Ovary (tissue), 9 donors: ENCODE data around the gene ELOVL1. TPM values are rescaled to one million over a fixed set of nuclear protein-coding genes. Genes with fewer than 3 reads are reported as not detected.

Experiments used
- DNase-seq, 5 donors: peaks; one replicate each; pipeline ENCODE4 v3.0.0-alpha.2; 2019 to 2020
- H3K27ac ChIP-seq, 2 donors: fragments of 200-600 bp; one replicate each; pipeline versions ENCODE4 v1.5.1 to v1.8.0; 2019 to 2022
- H3K27me3 ChIP-seq: fragments of 200-600 bp; one replicate; pipeline ENCODE4 v1.8.0; 2022
- H3K36me3 ChIP-seq: fragments of 200-600 bp; sonication (generic); one replicate; pipeline ENCODE4 v1.5.1; 2019
- H3K4me1 ChIP-seq: one replicate; pipeline ENCODE4 v1.8.1; 2013; ENCODE audit warnings: mild to moderate bottlenecking, moderate library complexity; ENCODE audit not compliant: insufficient read depth
- H3K4me3 ChIP-seq: fragments of 200-600 bp; sonication (generic); one replicate; pipeline ENCODE4 v1.5.1; 2017
- H3K9me3 ChIP-seq, 2 donors: fragments of 200-600 bp in 1 of 2; sonication (generic) in 1 of 2; one replicate each; pipeline versions ENCODE4 v1.5.1 to v1.8.1; 2013 to 2019; ENCODE audit warnings: mild to moderate bottlenecking in 1 of 2, moderate library complexity in 1 of 2
- EP300 ChIP-seq: sonication (generic); formaldehyde crosslinking; IDR thresholded peaks from one replicate; pipeline ENCODE4 v1.6.1; 2017; ENCODE audit warnings: antibody characterized with exemption
- POLR2A ChIP-seq: fragments of 450-650 bp; IDR thresholded peaks from one replicate; pipeline ENCODE4 v1.6.1; 2017; ENCODE audit warnings: antibody characterized with exemption, mild to moderate bottlenecking, moderate library complexity
- WGBS, 3 donors: extraction: QIAGEN DNeasy Blood & Tissue Kit in 1 of 3; methylation state at CpG; one replicate each; pipeline versions ENCODE4 v1.1.5 to v1.1.7; 2013 to 2017; 5-methylcytosine and 5-hydroxymethylcytosine counted together
- intact Hi-C, 4 donors: fragments of 100-400 bp; cut with DNase I; formaldehyde crosslinking; loops; one replicate each; pipeline versions ENCODE4 v1.11.0 to v1.15.1; 2022 to 2023
- polyA plus RNA-seq, 2 donors: library from polyadenylated mRNA; stranded (reverse); fragments of 200-250 nt in 1 of 2; fragments of 350-450 nt in 1 of 2; fragmentation: Illumina TruSeq in 1 of 2; extraction: RNeasy Lipid Tissue Mini Kit (QIAGEN cat#74804) in 1 of 2; gene quantifications; one replicate each; pipeline ENCODE4 v1.2.3, GENCODE V29; 2013 to 2014
- total RNA-seq, 7 donors: library from RNA; depleted of rRNA in 2 of 7; stranded (reverse); fragments of >200 nt in 2 of 7; fragmentation: NEBNext Ultra II Directional in 3 of 7; extraction: Animal tissue kit (Norgen Biotek cat#: 25700) in 3 of 7; gene quantifications; one replicate each; pipeline versions ENCODE4 v1.1.0 to v1.2.4, GENCODE V29; 2016 to 2023
- TF ChIP-seq, protein P1 (sequence below), 3 donors: fragments of 450-650 bp in 2 of 3; fragments of 200-600 bp in 1 of 3; IDR thresholded peaks; one replicate each; pipeline versions ENCODE4 v1.5.1 to v1.8.0; 2016 to 2022; ENCODE audit warnings: antibody characterized with exemption in 3 of 3, mild to moderate bottlenecking in 1 of 3
- donor health status: DM: no; HTN: no; CAD: no; lungs with moderate emphysema.
- donor health status: DM: no; HTN: no; CAD: no.
- donor health status: Bipolar disorder and iron deficiency.
- donor health status: DM: yes; HTN: yes; CAD: no.
- donor health status: DM: no; HTN: no; CAD: no.
- donor health status: DM: yes; HTN: yes; CAD: no.

Gene ELOVL1
- total and polyA plus RNA-seq, 9 donors = 10.0 to 130 (median 35.4) TPM

- intact Hi-C loops = no loop called here
- no peaks in the 10 kb centered on the region for H3K27me3 ChIP-seq
- H3K9me3 ChIP-seq = no peaks in the 10 kb centered on the region
- H3K36me3 ChIP-seq = no peaks in the 10 kb centered on the region
- no peaks in the 10 kb centered on the region for H3K4me1 ChIP-seq
- no peak for DNase-seq
- TF ChIP-seq, protein P1, sequence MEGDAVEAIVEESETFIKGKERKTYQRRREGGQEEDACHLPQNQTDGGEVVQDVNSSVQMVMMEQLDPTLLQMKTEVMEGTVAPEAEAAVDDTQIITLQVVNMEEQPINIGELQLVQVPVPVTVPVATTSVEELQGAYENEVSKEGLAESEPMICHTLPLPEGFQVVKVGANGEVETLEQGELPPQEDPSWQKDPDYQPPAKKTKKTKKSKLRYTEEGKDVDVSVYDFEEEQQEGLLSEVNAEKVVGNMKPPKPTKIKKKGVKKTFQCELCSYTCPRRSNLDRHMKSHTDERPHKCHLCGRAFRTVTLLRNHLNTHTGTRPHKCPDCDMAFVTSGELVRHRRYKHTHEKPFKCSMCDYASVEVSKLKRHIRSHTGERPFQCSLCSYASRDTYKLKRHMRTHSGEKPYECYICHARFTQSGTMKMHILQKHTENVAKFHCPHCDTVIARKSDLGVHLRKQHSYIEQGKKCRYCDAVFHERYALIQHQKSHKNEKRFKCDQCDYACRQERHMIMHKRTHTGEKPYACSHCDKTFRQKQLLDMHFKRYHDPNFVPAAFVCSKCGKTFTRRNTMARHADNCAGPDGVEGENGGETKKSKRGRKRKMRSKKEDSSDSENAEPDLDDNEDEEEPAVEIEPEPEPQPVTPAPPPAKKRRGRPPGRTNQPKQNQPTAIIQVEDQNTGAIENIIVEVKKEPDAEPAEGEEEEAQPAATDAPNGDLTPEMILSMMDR (IDR thresholded peaks at IDR 0.05) = no peak
- no peak for TF ChIP-seq POLR2A
- TF ChIP-seq EP300 = no peak
- no peak overlapping the region for H3K27ac ChIP-seq
- 91 to 100% (median 96%) methylated on average over 1 of the region's 1 CpG for WGBS, 3 donors
- H3K4me3 ChIP-seq = no peak overlapping the region
Measured at GRCh38 chr1:43324810-43325209, 43.0 kb downstream of the ELOVL1 start.

- no peak for DNase-seq
- 83 to 92% (median 88%) methylated on average over 5 of the region's 5 CpGs for WGBS, 3 donors
- Histone ChIP-seq H3K27me3 (no peaks in the 10 kb centered on the region), H3K27ac (no peak overlapping the region), H3K4me1 (no peaks in the 10 kb centered on the region), H3K36me3 (no peaks in the 10 kb centered on the region), H3K9me3 (no peaks in the 10 kb centered on the region), H3K4me3 (no peak overlapping the region)
- intact Hi-C loops = no loop called here
- no peak for TF ChIP-seq POLR2A
- TF ChIP-seq EP300 = no peak
- TF ChIP-seq, protein P1 (IDR thresholded peaks at IDR 0.05) = no peak
Measured at GRCh38 chr1:43322506-43322905, 45.3 kb downstream of the ELOVL1 start.

- intact Hi-C loops = no loop called here
- Histone ChIP-seq H3K9me3 (no peaks in the 10 kb centered on the region), H3K27me3 (no peaks in the 10 kb centered on the region), H3K36me3 (no peaks in the 10 kb centered on the region), H3K27ac (no peak overlapping the region), H3K4me3 (no peak overlapping the region), H3K4me1 (no peaks in the 10 kb centered on the region)
- no peak for DNase-seq
- 91 to 97% (median 93%) methylated on average over 15 to 16 of the region's 16 CpGs for WGBS, 3 donors
- TF ChIP-seq POLR2A = no peak
Measured at GRCh38 chr1:43321331-43321891, 46.4 kb downstream of the ELOVL1 start.

DNA sequence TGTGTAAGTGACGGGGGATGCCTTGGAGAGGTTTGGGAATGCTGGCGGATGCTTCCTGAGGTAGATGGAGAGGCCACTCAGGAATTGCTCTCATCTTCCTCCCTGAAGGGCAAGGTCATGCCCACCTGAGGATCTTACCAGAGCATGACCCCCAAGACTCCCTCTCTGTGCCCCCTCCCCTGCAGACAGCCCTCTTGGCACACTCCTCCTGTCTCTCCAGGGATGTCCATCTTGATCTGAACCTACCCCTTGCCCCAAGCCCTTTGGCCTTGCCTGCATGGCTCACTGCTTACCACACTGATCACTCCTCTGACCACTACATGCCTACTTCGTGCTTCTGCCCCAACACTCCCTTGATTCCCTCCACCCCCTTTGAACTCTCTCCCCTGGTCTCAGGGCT is 48.0 kb downstream of the ELOVL1 start:
- TF ChIP-seq POLR2A (no peak), EP300 (no peak)
- TF ChIP-seq, protein P1 (IDR thresholded peaks at IDR 0.05) = no peak
- Histone ChIP-seq H3K4me3 (no peak overlapping the region), H3K4me1 (no peaks in the 10 kb centered on the region), H3K27me3 (no peaks in the 10 kb centered on the region), H3K27ac (no peak overlapping the region), H3K36me3 (no peaks in the 10 kb centered on the region), H3K9me3 (no peaks in the 10 kb centered on the region)
- intact Hi-C loops = no loop called here
- DNase-seq = peak in 1 of 5 donors; percentile 14
- WGBS, 3 donors = 84 to 97% (median 96%) methylated on average over 2 to 3 of the region's 3 CpGs

- Histone ChIP-seq H3K36me3 (no peaks in the 10 kb centered on the region), H3K9me3 (no peaks in the 10 kb centered on the region), H3K27ac (no peak overlapping the region), H3K4me1 (no peaks in the 10 kb centered on the region), H3K27me3 (no peaks in the 10 kb centered on the region), H3K4me3 (no peak overlapping the region)
- peak in 1 of 5 donors; percentile 17 for DNase-seq
- TF ChIP-seq POLR2A (no peak), EP300 (no peak)
- TF ChIP-seq, protein P1 (IDR thresholded peaks at IDR 0.05) = no peak
- 93 to 99% (median 95%) methylated on average over 5 of the region's 5 CpGs for WGBS, 3 donors
- intact Hi-C loops = no loop called here
Measured at GRCh38 chr1:43319288-43319687, 48.5 kb downstream of the ELOVL1 start.
